Urothelium cell line (cell line): ENCODE measurements around the gene DYNC1LI2.
"Not testable (repeated sequence)": the region's sequence is repeated elsewhere in the genome, so short reads cannot be mapped to it uniquely, and the experiment has no call there.

ENCODE experiments used
- DNase-seq: peaks from one replicate; pipeline ENCODE4 v3.0.0; 2011; ENCODE audit warnings: low spot score, mixed read lengths
- FAIRE-seq: peaks from 2 replicates; lab custom pipeline; 2011; peaks lifted over from hg19 to GRCh38; lab: Jason Lieb, UNC

The DYNC1LI2 gene

DNA sequence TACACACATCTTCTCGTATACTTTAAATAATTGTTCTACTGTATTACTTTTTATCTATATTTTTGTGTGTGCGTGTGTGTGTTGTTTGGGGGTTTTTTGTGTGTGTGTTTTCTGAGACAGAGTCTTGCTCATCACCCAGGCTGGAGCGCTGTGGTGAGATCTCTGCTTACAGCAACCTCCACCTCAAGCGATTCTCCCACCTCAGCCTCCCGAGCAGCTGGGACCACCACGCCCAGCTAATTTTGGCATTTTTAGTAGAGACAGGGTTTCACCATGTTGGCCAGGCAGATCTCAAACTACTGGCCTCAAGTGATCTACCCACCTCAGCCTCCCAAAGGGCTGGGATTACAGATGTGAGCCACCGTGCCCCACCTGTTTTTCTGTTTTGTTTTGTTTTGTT is 53.4 kb downstream of the DYNC1LI2 start:
- DNase-seq (no peak), FAIRE-seq (no peak)

DNA sequence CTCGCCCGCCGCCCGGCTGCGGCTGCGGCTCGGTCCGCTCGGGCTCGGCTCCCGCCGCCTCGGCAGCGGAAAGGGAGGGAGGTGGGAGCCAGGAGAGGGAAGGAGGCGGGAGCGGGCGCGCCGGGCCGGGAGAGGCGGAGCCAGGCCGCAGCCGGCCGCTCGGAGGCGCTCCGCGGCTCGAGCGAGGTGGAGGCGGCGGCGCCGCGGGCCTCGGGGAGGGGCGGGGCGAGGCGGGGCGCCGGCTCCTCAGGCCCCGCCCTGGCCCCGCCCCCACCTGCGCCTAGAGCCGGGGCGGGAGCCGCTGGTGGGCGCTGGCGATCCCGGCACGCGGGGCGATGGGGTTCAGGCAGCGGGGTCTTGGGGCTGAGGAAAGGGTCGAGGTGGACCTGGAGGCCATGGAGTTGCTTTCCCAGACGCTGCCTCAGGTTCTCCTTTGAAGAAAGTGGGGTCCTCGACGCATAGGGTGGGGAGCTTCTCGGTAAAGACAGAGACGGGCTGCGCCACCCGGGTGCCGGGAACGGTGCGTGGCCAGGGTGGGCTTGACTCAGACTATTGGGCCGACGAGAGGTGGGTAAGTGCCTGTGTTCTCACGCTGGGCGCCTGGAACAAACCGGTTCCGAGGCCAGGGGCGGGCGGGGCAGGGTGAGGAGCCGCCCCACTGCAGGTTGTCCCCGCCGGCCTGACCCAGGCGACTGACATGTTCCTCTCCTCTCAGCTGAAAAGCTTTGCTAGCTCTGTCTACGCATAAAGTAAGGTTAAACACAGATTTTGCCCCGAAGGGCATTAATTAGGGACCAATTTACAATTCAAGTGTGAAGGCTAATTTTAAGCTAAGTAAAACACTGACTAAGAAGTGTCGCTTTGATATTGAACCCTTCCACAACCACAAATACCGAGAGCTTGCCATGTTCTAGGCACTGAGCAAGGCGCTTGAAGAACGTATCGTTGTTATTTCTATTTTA is 54.5 kb downstream of the DYNC1LI2 start, which contains the start of gene CMTM4:
CMTM4 (minus strand) TSS at position 75 of the 962 bp plus-strand sequence. CDS start 218 bp downstream, outside the sequence.
- FAIRE-seq, result no peak
- peak; percentile 97 for DNase-seq

DNA sequence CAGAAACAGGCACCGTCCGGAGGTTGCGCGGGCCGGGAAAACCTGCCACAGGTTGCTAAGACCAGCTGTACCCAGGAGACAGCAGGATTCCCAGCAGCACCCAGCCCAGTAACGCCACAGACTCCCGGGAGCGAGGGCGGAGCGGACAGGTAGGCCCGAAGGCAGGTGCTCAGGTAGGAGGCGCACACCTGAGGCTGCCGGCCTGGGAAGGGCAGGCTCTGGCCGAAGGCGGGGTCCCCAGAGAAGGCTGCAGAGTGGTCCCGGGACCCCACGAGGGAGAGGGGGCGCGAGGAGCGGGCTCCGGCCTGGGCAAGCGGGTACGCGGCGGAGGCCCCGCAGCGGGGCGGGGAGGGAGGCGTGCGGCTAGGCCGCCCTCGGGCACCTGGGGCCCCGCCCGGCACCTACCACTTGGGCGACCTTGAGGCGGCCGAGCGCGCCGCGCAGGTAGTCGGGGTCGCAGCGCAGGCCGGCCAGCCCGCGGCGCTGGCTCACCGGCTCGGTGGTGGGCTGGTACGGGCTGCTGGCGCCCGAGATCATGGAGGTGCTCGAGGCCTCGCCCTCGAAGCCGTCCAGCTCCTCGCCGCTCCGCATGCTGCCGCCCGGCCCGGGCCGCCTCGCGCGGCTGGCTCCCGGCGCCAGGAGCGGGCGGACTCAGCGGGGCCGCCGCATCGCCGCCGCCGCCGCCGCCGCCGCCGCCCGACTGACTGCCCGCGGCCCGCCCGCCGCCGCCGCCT is 55.3 kb downstream of the DYNC1LI2 start:
- DNase-seq (peak; percentile 26), FAIRE-seq (no peak)

DNA sequence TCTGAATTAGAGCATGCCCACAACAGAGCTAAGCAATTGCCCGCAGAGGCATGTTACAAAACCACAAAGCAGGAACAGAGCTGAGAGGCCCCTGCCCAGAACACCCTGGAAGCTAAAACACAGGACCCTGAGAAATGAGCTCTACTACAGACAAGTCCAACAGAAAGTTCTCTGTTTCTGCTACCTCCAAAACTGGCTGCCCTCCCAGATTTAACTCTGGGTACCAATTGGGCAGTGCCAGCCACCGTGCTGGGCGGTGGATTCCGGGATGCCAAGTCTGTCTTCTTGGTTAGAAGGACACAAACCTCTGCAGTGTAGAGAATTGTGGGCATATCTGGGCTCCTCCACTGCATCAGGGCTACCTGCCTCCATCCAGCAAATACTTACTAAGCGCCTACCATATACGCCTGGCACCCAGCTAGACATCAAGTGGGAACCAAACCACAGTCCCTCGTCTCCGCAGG is 55.9 kb downstream of the DYNC1LI2 start:
- no peak for FAIRE-seq
- no peak for DNase-seq

DNA sequence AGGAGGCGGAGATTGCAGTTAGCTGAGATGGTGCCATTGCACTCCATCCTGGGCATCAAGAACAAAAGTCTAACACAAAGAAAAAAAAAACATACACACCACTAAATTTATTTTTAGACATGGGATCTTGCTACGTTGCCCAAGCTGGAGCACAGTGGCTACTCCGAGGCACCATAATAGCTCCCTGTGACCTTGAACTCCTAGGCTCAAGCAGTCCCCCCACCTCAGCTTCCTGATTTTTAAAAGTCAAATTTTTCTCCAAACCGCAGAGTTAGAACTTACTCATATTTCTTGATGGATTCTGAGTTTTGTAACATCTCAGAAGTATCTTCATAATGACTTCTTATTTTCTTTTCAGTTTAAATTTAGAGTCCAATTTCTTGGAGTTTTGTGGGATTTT is 58.3 kb downstream of the DYNC1LI2 start:
- FAIRE-seq, result no peak
- no peak for DNase-seq

DNA sequence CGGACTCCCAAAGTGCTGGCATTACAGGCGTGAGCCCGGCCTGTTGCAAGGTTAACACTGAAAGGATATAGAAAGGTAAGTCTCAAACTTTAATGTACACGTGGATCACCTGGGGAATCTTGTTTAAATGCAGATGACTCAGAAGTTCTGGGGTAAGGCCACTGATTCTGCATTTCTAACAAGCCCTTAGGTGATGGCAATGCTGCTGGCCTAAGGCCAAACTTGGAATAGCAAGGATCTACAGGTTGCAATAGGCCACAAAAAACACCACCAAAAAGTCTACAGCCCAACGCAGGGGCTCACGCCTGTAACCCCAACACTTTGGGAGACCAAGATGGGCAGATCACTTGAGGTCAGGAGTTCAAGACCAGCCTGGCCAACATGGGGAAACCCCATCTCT is 59.1 kb downstream of the DYNC1LI2 start:
- DNase-seq, result no peak
- no peak for FAIRE-seq

DNA sequence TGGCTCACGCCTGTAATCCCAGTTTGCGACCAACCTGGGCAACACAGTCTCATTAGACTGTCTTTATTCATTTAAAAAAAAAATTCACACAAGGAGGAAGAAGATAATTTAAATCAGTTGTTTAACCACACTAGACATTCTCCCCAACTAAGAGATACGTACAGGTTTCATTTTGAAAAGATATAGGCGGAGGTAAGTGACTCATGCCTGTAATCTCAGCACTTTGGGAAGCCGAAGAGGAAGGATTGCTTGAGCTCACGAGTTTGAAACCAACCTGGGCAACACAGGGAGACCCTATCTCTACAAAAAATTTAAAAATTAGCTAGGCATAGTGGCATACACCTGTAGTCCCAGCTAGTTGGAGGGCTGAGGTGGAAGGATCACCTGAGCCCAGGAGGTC is 60.2 kb downstream of the DYNC1LI2 start:
- FAIRE-seq (no peak), DNase-seq (no peak)

DNA sequence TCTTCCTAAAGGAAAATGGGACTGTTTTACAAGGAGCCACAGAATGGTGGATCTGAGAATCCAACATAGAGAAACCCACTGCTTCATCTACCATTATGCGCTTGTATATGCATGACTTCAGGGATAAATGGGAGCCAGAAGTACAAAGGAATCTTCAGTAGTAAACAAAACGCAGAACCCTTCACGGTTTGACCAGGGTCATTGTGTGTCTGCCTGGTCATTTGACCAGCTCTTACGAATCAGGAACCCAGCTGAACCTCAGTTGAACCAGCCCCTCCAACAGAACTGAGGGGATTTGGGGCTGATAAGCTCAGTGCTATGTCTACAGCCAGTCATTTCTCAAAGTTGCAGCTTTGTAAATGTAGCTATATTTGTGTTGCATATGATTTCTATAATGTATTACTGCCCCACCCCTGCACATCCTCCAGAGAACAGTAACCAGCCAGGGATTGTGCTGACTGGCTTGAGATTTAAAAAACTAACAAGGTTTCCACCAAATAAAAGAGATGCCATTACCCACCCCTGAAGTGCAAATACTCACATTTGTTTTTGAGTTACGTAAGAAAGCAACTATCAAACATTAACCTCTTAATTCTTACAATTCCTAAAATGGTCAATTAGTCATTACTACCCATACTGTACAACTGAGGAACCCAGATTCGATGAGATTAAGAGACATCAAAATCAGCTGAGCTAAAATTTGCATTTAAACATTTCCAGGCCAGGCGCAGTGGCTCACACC is 61.1 kb downstream of the DYNC1LI2 start:
- no peak for FAIRE-seq
- no peak for DNase-seq

DNA sequence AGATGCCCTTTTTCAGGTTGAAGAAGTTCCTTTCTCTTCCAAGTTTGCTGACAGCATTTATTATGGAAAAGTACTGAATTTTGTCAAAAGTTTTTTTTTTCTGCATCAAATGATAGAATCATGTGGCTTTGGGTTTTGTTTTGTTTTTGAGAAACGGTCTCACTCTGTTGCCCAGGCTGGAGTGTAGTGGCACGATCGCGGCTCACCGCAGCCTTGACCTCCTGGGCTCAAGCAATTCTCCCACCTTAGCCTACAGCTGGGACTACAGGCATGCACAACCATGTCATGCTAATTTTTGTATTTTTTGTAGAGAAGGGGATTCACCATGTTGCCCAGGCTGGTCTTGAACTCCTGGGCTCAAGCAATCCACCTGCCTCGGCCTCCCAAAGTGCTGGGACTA is 62.1 kb downstream of the DYNC1LI2 start:
- FAIRE-seq (no peak), DNase-seq (no peak)

DNA sequence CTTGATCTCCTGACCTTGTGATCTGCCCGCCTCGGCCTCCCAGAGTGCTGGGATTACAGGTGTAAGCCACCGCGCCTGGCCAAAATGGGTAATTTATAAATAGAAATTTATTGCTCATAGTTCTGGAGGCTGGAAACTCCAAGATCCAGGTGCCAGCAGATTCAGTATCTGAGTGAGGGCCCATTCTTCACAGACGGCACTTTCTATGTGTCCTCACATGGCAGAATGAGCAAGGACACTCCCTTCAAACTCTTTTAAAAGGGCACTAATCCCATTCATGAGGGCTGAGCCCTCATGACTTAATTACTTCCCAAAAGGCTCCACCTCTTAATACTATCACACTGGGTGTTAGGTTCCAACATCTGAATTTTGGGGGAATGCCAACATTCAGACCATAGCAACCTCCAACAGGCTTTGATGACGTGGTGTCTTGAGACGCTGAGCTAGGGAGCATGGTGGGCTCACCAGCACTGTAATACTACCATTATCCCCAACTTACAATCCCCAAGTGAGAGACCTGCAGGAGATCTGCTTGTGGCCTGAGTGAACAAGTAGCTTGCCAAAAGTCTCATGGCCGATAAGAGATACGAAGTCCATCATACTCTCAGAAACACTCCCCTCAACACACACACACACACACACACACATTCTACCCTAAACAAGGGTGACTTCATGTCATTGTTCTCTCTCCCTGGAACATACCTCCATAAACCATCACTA is 63.3 kb downstream of the DYNC1LI2 start:
- DNase-seq, result no peak
- FAIRE-seq, result no peak

DNA sequence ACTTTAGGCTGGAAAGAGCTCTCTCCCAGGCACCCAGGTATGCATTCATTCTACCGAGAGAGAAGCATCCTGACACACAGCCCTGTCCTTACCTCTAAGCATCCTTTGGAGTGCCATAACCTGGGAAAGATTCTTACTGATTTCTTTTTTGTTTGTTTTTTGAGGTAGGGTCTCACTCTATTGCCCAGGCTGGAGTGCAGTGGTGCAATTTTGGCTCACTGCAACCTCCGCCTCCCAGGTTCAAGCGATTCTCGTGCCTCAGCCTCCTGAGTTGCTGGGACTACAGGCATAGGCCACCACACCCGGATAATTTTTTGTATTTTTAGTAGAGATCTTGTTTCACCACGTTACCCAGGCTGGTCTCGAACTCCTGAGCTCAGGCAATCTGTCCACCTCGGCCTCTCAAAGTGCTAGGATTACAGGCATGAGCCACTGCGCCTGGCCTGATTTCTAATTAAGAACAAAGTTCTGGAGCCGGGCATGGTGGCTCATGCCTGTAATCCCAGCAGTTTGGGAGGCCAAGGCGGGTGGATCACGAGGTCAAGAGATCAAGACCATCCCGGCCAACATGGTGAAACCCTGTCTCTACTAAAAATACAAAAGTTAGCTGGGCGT is 65.8 kb downstream of the DYNC1LI2 start:
- not testable (repeated sequence) for DNase-seq, FAIRE-seq

DNA sequence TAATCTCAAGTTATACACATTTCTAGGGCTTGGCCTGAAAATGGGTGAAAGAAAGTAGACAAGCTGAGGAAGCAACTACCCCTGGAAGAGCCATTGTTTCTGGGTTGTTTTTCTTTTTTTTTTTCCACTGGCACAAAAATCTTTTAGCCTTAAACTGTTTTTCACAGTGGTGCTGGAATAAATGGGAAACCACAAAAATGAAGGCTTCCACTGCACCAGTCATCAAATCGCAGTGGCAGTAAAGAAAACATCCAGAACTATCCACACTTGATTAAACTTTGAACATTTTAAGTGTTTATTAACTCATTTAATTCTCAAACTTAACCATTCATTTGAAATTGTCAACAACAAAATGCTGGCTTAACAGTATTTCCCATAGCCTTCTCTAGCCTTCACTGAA is 69.1 kb downstream of the DYNC1LI2 start:
- no peak for DNase-seq
- no peak for FAIRE-seq

DNA sequence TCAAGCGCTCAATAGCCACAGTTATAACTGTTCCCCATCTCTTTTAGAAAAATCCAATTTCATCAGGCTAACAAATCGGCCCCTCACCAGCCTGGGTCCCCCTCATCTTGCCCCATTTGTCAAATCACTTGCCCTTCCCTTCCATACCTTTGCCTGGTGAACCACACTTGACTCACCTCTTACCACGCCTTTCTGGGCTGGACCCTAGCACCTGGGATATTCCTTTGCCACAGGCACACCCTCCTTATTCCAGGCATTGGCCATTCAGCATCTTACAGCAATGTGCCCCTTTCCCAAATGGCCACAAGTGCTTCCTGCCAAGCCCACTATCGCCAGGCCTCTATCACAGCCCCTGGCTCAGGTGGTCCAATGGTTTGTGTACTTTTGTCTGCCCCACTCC is 69.7 kb downstream of the DYNC1LI2 start:
- FAIRE-seq (no peak), DNase-seq (no peak)

DNA sequence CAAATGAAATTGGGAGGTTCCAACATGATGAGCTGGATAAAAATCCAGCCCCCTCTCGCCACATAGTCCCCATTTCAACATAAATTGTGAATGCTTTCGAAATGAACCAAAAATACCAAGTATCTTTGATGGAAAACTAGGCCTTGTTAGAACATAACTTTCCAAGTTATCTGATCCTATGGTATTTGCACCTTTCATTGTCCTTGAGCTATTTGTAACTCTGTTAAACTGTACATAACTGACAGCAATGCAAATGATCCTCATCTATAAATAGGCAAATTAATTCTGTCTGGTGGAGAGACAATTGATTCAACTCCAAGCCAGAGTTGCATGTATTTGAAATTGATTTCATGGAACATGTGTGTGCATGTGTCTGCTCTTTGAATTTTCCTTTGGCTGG is 73.1 kb downstream of the DYNC1LI2 start:
- no peak for FAIRE-seq
- DNase-seq, result no peak

DNA sequence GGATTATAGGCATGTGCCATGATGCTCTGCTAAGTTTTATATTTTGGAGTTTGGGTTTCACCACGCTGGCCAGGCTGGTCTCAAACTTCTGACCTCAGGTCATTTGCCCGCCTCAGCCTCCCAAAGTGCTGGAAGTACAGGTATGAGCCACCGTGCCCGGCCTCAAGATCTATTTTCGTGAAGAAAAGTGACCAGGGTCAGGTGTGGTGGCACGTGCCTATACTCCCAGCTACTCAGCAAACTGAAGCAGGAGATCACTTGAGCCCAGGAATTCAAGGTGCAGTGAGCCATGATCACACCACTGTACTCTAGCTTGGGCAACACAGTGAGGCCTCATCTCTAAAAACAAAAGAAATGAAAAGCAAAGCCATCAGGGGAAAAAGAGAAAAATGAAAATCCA is 73.6 kb downstream of the DYNC1LI2 start:
- no peak for FAIRE-seq
- DNase-seq, result no peak

DNA sequence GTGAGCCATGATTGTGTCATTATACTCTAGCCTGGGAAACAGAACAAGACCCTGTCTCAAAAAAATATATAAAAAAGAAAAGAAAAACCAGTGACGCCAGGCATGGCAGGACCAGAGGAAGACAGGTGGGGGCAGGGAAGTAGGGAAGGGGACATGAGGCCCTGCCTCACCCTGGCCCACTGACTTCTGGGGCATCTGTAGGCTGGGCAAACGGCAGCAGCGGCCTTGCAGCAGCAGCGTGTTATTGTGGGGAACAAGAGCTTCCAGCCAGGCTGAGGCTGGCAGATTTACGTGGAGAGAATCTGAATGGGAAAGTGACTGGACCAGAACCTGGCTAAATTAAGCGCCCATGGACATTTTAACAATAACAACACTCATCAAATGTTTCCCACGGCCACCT is 74.2 kb downstream of the DYNC1LI2 start:
- FAIRE-seq (no peak), DNase-seq (no peak)

DNA sequence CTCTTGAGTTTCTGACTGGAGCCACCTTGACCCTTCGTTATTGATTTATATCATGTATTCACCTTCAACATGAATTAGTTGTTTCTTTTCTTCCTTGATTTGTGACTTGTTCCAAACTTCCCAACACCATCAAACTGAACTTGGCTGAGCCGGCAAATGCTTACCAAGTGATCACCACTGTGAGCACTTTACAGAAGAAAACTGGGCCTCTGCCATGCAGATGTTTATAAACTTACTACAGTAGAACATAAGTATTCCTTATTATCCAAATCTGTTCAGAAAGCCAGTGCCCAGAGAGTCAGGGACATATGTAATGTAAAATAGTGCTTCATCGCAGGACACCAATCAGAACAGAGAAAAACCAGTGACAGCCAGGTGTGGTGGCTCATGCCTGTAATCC is 74.8 kb downstream of the DYNC1LI2 start:
- no peak for DNase-seq
- no peak for FAIRE-seq

DNA sequence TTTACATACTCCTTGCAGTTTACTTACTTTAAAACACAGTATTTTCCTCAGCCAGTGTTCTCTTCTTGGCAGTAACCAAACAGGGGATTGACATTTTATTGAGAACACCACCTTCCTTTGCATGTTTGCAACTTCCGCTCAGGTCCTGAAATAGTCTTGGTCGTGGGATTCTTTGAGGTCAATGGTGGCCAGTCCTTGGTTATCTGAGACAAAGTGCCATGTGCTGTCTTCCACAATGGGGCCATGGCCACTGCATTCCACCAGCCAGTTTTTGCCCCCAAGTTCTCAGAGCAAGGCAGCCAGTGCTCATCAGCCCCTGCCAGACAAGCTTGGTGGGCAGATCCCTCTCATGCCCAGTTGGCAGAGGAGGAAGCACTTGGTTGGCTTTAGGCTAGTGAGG is 77.7 kb downstream of the DYNC1LI2 start:
- FAIRE-seq (no peak), DNase-seq (no peak)
